KG1 (cell line): ENCODE measurements around the gene AMTN.

Source experiments
- DNase-seq: peaks from one replicate; lab custom pipeline; 2025; lab: John Stamatoyannopoulos, UW

AMTN gene

GRCh38 chr4:70564033-70564432, 45.7 kb downstream of the AMTN start:
- no peak for DNase-seq

- DNase-seq, result no peak
Measured at GRCh38 chr4:70570796-70571195, 52.4 kb downstream of the AMTN start.

GRCh38 chr4:70571772-70572171, 53.4 kb downstream of the AMTN start:
- DNase-seq, result no peak

- no peak for DNase-seq
Measured at GRCh38 chr4:70575964-70576363, 57.6 kb downstream of the AMTN start.

GRCh38 chr4:70577220-70577927, 59.0 kb downstream of the AMTN start:
- DNase-seq, result no peak

- no peak for DNase-seq
Measured at GRCh38 chr4:70581980-70582379, 63.6 kb downstream of the AMTN start.
